Heart left ventricle (tissue), 16 donors: ENCODE measurements around the gene STK11IP. TPM values are rescaled to one million over a fixed set of nuclear protein-coding genes. Genes with fewer than 3 reads are reported as not detected.

Experiments used
- ATAC-seq, 4 donors: fragments of 200-7000 bp; cut with Tn5 transposase; one replicate each; pipeline ENCODE4 v1.9.1; 2020 to 2022; ENCODE audit warnings: moderate library complexity in 4 of 4, mild to moderate bottlenecking in 3 of 4, moderate number of reproducible peaks in 1 of 4
- DNase-seq, 5 donors: peaks; one replicate each; pipeline ENCODE4 v3.0.0-alpha.2; 2020
- H3K27ac ChIP-seq, 12 donors: fragments of 200-600 bp; sonication (generic) in 4 of 12; one replicate each; pipeline versions ENCODE4 v1.5.0 to v1.8.0; 2016 to 2022; ENCODE audit warnings: mild to moderate bottlenecking in 2 of 12
- H3K27me3 ChIP-seq, 9 donors: fragments of 200-600 bp; sonication (generic) in 2 of 9; one replicate each; pipeline versions ENCODE4 v1.5.1 to v1.8.0; 2016 to 2022; ENCODE audit warnings: mild to moderate bottlenecking in 3 of 9
- H3K36me3 ChIP-seq, 9 donors: fragments of 200-600 bp; sonication (generic) in 2 of 9; one replicate each; pipeline versions ENCODE4 v1.5.0 to v1.8.0; 2018 to 2022; ENCODE audit warnings: mild to moderate bottlenecking in 2 of 9
- H3K4me1 ChIP-seq, 12 donors: fragments of 200-600 bp; sonication (generic) in 4 of 12; one replicate each; pipeline versions ENCODE4 v1.5.0 to v1.8.0; 2016 to 2022; ENCODE audit warnings: mild to moderate bottlenecking in 3 of 12
- H3K4me3 ChIP-seq, 12 donors: fragments of 200-600 bp; sonication (generic) in 4 of 12; one replicate each; pipeline versions ENCODE4 v1.5.0 to v1.8.0; 2017 to 2022; ENCODE audit warnings: mild to moderate bottlenecking in 9 of 12, moderate library complexity in 4 of 12
- H3K9me3 ChIP-seq, 12 donors: fragments of 200-600 bp; sonication (generic) in 4 of 12; one replicate each; pipeline versions ENCODE4 v1.5.0 to v1.8.0; 2016 to 2022; ENCODE audit warnings: mild to moderate bottlenecking in 1 of 12
- CTCF ChIP-seq, 12 donors: fragments of 200-600 bp; sonication (generic) in 4 of 12; IDR thresholded peaks; one replicate each; pipeline versions ENCODE4 v1.5.0 to v1.8.0; 2018 to 2022; ENCODE audit warnings: antibody characterized with exemption in 12 of 12, mild to moderate bottlenecking in 5 of 12
- POLR2A ChIP-seq, 2 donors: fragments of 450-650 bp; IDR thresholded peaks; one replicate each; pipeline ENCODE4 v1.6.1; 2017; ENCODE audit warnings: antibody characterized with exemption in 2 of 2, mild to moderate bottlenecking in 2 of 2, moderate library complexity in 2 of 2
- WGBS, 4 donors: extraction: QIAGEN DNeasy Blood & Tissue Kit in 2 of 4; methylation state at CpG; one replicate each; pipeline versions ENCODE4 v1.1.5 to v1.1.7; 2013 to 2018; 5-methylcytosine and 5-hydroxymethylcytosine counted together
- intact Hi-C, 10 donors: fragments of 100-400 bp; cut with DNase I; formaldehyde crosslinking; loops; one replicate each; pipeline versions ENCODE4 v1.11.1 to v1.14.2; 2022
- polyA plus RNA-seq, 2 donors: library from polyadenylated mRNA; stranded (reverse); fragments of 200-250 nt; gene quantifications; one replicate each; pipeline ENCODE4 v1.2.3, GENCODE V29; 2013
- total RNA-seq, 9 donors: library from RNA; depleted of rRNA in 2 of 9; stranded (reverse); fragments of >200 nt in 2 of 9; fragmentation: NEBNext Ultra II Directional in 3 of 9; extraction: Animal tissue kit (Norgen Biotek cat#: 25700) in 3 of 9; gene quantifications; one replicate each; pipeline versions ENCODE4 v1.1.0 to v1.2.4, GENCODE V29; 2016 to 2023
- donor health status: ischemic (EF 13 %, LVEDD 7.1; RV severe dilation, severe dysfunction).
- donor health status: healthy with polysubstance abuse.
- donor health status: DM: no; HTN: yes; CAD: no.
- donor health status: DM: no; HTN: no; CAD: no.
- donor health status: ischemic (EF 25% LVEDD 6.9; RV normal size, moderate dysfunction).
- donor health status: ischemic (EF 25% LVEDD 5.7; RV mildly dilated, moderate dysfunction).
- donor health status: healthy.
- donor health status: DM: yes; HTN: yes; CAD: no.
- donor health status: ischemic (EF 35%, LVEDD 5.7; RV mildly dilated, moderate dysfunction).
- donor health status: nonischemic (EF 11% LVEDD 7.7; RV severe dilation, severe dysfunction).
- donor health status: DM: yes; HTN: yes; CAD: no.
- donor health status: PGD.
- donor health status: ischemic (EF 29% LVEDD 5.4; RV normal size, mild dysfunction).
- donor health status: nonischemic (EF 23%, LVEDD 6.1; RV moderate dilation, normal function).

The STK11IP gene
- total and polyA plus RNA-seq, 11 donors: 7.3 to 24.1 (median 14.9) TPM

- Histone ChIP-seq H3K27ac (peak overlapping the region; percentile 47 to 86 (median 68)), H3K36me3 (peaks cover 0 to 41% (median 21%) of the 10 kb centered on the region in 9 donors), H3K4me1 (peaks cover 0 to 38% (median 15%) of the 10 kb centered on the region in 12 donors), H3K4me3 (no peak overlapping the region), H3K9me3 (no peaks in the 10 kb centered on the region), H3K27me3 (no peaks in the 10 kb centered on the region)
- no peak for TF ChIP-seq POLR2A (IDR thresholded peaks at IDR 0.05)
- TF ChIP-seq CTCF (IDR thresholded peaks at IDR 0.05): no peak
- DNase-seq (peak in 4 of 5 donors; percentile 63 to 83 (median 74)), ATAC-seq (peak; percentile 85 to 88 (median 86))
- 49 to 59% (median 53%) methylated on average over 3 to 4 of the region's 4 CpGs for WGBS, 4 donors
- intact Hi-C loops: no loop called here
Observed at GRCh38 chr2:219616550-219616949, 18.9 kb downstream of the STK11IP start.

- no peak for TF ChIP-seq CTCF (IDR thresholded peaks at IDR 0.05)
- TF ChIP-seq POLR2A (IDR thresholded peaks at IDR 0.05): no peak
- intact Hi-C loops: no loop called here
- 72 to 81% (median 79%) methylated on average over 3 of the region's 3 CpGs for WGBS, 4 donors
- H3K36me3 ChIP-seq: peaks cover 0 to 29% (median 17%) of the 10 kb centered on the region in 9 donors
- no peaks in the 10 kb centered on the region for H3K27me3 ChIP-seq
- no peak for DNase-seq
- H3K9me3 ChIP-seq: no peaks in the 10 kb centered on the region
- no peak overlapping the region for H3K4me3 ChIP-seq
- H3K4me1 ChIP-seq: peaks cover 0 to 51% (median 15%) of the 10 kb centered on the region in 12 donors
- peak overlapping the region in 7 of 12 donors; percentile 1 to 60 (median 20) for H3K27ac ChIP-seq
- no peak for ATAC-seq
Observed at GRCh38 chr2:219618733-219619122, 21.1 kb downstream of the STK11IP start.

GRCh38 chr2:219619235-219619634 lies 21.6 kb downstream of the STK11IP start:
- TF ChIP-seq CTCF (IDR thresholded peaks at IDR 0.05) (peak in 1 of 12 donors; percentile 9), POLR2A (IDR thresholded peaks at IDR 0.05) (no peak)
- Histone ChIP-seq H3K4me3 (no peak overlapping the region), H3K27ac (no peak overlapping the region), H3K9me3 (no peaks in the 10 kb centered on the region), H3K27me3 (no peaks in the 10 kb centered on the region), H3K36me3 (peaks cover 0 to 24% (median 12%) of the 10 kb centered on the region in 9 donors), H3K4me1 (peaks cover 0 to 55% (median 17%) of the 10 kb centered on the region in 12 donors)
- intact Hi-C loops: no loop called here
- DNase-seq: no peak
- WGBS, 4 donors: 42 to 50% (median 46%) methylated on average over 4 of the region's 4 CpGs
- ATAC-seq: no peak

GRCh38 chr2:219620546-219620945 lies 22.9 kb downstream of the STK11IP start:
- H3K9me3 ChIP-seq: no peaks in the 10 kb centered on the region
- no peak overlapping the region for H3K4me3 ChIP-seq
- peaks cover 0 to 11% (median 0%) of the 10 kb centered on the region in 9 donors for H3K36me3 ChIP-seq
- H3K4me1 ChIP-seq: peaks cover 0 to 62% (median 19%) of the 10 kb centered on the region in 12 donors
- WGBS, 4 donors: 75 to 86% (median 85%) methylated on average over 6 of the region's 6 CpGs
- DNase-seq (no peak), ATAC-seq (no peak)
- H3K27ac ChIP-seq: no peak overlapping the region
- no peaks in the 10 kb centered on the region for H3K27me3 ChIP-seq
- TF ChIP-seq CTCF (IDR thresholded peaks at IDR 0.05) (no peak), POLR2A (IDR thresholded peaks at IDR 0.05) (no peak)
- intact Hi-C loops: loop anchor here in 1 of 10 donors (10.0 kb wide), 1 partner anchor 216 kb away; no protein-coding TSS in a partner anchor
